Spleen (tissue), 7 donors: ENCODE data around the gene TOR4A.

Experiments used
- CTCF ChIP-seq, 11 experiments: fragments of 200-600 bp in 7 of 11; fragments of 450-650 bp in 4 of 11; sonication (generic) in 4 of 11; IDR thresholded peaks in 8 of 11; conservative IDR thresholded peaks in 3 of 11; 1 replicate in 7 of 11; 2 replicates in 4 of 11; pipeline versions ENCODE4 v1.4.0 to v1.8.0; 2016 to 2021; ENCODE audit warnings: antibody characterized with exemption in 11 of 11, inconsistent platforms in 4 of 11, mild to moderate bottlenecking in 1 of 11
- POLR2A ChIP-seq, 3 donors: fragments of 450-650 bp; IDR thresholded peaks; one replicate each; pipeline ENCODE4 v1.5.1; 2017; ENCODE audit warnings: antibody characterized with exemption in 3 of 3, mild to moderate bottlenecking in 1 of 3
- donor health status: DM: no; HTN: no; CAD: no; lungs with moderate emphysema.
- donor health status: DM: no; HTN: no; CAD: no.
- donor health status: DM: no; HTN: no; CAD: no.

- no peak for TF ChIP-seq CTCF (IDR thresholded peaks at IDR 0.05 in 8 of 11, conservative IDR thresholded peaks at IDR 0.05 in 3 of 11)
- TF ChIP-seq POLR2A (IDR thresholded peaks at IDR 0.05), result no peak
These were observed 22.4 kb downstream of the TOR4A start for GRCh38 chr9:137299938-137300337.
